ENCODE measurements around the gene WDR82.

WDR82 gene

DNA sequence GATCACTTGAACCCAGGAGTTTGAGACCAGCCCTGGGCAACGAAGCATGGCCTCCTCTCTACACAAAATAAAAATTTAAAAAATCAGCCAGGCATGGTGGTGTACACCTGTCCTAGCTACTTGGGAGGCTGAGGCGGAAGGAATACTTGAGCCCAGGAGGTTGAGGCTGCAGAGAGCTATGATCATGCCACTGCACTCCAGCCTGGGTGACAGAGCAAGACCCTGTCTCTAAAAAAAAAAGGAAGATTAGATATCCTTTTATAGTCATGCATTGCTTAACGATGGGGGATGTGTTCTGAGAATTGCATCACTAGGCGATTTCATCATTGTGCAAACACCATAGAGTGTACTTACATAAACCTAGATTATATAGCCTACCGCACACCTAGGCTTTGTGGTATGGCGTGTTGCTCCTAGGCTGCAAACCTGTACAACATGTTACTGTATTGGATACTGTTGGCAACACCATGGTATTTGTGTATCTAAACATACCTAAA is 67.9 kb downstream of the WDR82 start:
- DNase-seq (ENCODE audit: low read depth in 2 of 2, low spot score in 1 of 2): no peak

DNA sequence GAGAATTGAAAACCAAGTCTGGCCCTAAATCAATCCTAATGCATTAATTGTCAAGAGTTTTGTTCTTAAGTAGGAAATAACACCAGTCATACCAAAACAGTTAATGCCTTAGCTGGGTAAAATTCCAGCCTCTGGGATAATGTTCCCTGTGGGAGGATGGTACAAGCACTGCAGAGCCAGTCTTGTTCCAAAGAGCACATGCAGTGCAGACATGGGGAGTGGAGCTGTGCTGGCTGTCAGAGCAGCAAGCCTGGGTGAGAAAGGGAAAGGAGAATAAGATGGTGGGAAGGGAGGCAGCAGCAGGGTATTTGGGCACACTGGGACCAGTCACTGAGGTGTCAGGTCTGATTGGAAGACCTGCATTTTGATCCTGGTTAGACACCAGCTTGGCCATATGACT is 68.4 kb downstream of the WDR82 start:
- no peak for DNase-seq (ENCODE audit: low read depth in 2 of 2, low spot score in 1 of 2)

DNA sequence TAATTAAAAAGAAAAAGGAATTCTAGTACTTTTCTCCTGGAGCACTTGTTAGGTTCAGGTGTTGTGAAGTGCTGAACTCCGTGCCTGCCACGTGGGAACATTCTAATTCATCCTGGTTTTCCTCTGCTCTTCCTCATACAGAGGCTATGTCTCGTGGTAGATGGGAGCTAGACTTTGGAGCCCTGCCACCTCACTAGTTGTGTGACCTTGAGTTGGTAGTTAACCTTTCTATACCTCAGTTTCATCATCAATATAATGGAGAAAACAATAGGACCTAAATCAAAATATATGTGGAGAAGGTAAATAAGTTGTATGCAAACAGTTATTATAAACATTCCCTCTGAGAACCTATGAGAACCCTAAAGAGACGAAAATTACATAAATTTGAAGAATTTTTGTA is 69.9 kb downstream of the WDR82 start:
- no peak for DNase-seq (ENCODE audit: low read depth in 2 of 2, low spot score in 1 of 2)

DNA sequence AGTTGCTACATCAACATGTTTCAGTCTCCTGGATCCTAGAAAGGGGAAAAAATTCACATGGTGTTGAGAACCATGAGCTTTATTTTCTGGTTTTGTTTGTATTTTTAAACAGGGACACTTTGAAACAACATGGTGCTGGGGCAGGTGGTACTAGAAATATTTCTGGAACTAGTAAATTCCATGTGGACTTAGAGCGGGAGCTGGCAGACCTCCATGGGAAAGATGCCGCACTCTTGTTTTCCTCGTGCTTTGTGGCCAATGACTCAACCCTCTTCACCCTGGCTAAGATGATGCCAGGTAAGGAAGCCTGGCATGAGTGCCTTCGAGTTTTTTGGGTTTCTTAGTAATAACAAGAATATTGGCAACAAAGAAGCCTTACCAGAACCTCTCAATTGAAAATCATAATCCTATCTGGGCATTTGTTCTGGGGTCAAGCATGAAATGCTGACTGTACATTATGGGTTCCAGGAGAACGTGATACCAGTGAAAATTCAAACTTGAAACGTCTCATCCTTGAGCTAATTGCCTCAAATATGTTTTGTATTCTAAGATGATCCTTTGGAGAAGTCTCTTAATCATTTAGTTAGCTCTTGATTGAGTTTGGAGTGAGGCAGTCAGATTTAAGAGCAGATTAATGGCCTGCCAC is 72.6 kb downstream of the WDR82 start:
- DNase-seq (ENCODE audit: low read depth in 2 of 2, low spot score in 1 of 2): no peak

Measured in stimulated activated CD8-positive, alpha-beta memory T cell treated with anti-CD3 and anti-CD28 coated beads, Interleukin-4, amount 100 ng/mL, for 1 hour (primary cell).